Loucy (cell line): Measurements from ENCODE around the gene FDXR.

Experiments
- H2AFZ ChIP-seq: fragments of 200-600 bp; sonication (generic); 2 replicates; pipeline ENCODE4 v1.6.0; 2016; ENCODE audit warnings: antibody characterized with exemption, mild to moderate bottlenecking, low read length, moderate library complexity
- H3F3A ChIP-seq: fragments of 200-600 bp; 2 replicates; pipeline ENCODE4 v1.6.0; 2016; ENCODE audit warnings: antibody characterized with exemption, low read depth, mild to moderate bottlenecking
- H3K27me3 ChIP-seq: fragments of 200-600 bp; sonication (generic); 2 replicates; pipeline ENCODE4 v1.6.1; 2014; ENCODE audit warnings: low read length, mild to moderate bottlenecking; ENCODE audit not compliant: insufficient read depth, poor library complexity, severe bottlenecking
- H3K36me3 ChIP-seq: fragments of 200-600 bp; sonication (generic); 2 replicates; pipeline ENCODE4 v1.6.1; 2016; ENCODE audit warnings: low read length; ENCODE audit not compliant: insufficient read depth
- H3K4me1 ChIP-seq: fragments of 200-600 bp; sonication (generic); 2 replicates; pipeline ENCODE4 v1.5.1; 2014; ENCODE audit warnings: low read length, mild to moderate bottlenecking; ENCODE audit not compliant: insufficient read depth, poor library complexity, severe bottlenecking
- H3K4me2 ChIP-seq: fragments of 200-600 bp; sonication (generic); 2 replicates; pipeline ENCODE4 v1.6.0; 2014; ENCODE audit warnings: antibody characterized with exemption, low read length, low read depth, mild to moderate bottlenecking; ENCODE audit not compliant: poor library complexity, severe bottlenecking
- H3K4me3 ChIP-seq: fragments of 200-600 bp; sonication (generic); 2 replicates; pipeline ENCODE4 v1.5.1; 2014; ENCODE audit warnings: low read length, mild to moderate bottlenecking, mixed read lengths; ENCODE audit not compliant: poor library complexity, severe bottlenecking
- H3K79me2 ChIP-seq: fragments of 200-600 bp; sonication (generic); 2 replicates; pipeline ENCODE4 v1.6.1; 2014; ENCODE audit warnings: low read length; ENCODE audit not compliant: insufficient read depth
- H3K9ac ChIP-seq: fragments of 200-600 bp; sonication (generic); 2 replicates; pipeline ENCODE4 v1.6.0; 2014; ENCODE audit warnings: mild to moderate bottlenecking, low read depth, low read length, moderate library complexity; ENCODE audit not compliant: poor library complexity, severe bottlenecking
- H3K9me2 ChIP-seq: fragments of 200-600 bp; sonication (generic); replicated peaks from 2 replicates; pipeline ENCODE4 v1.6.1; 2016; ENCODE audit warnings: low read depth, low read length, mixed read lengths
- H3K9me3 ChIP-seq: fragments of 200-600 bp; sonication (generic); 2 replicates; pipeline ENCODE4 v1.6.1; 2014; ENCODE audit warnings: mild to moderate bottlenecking, antibody characterized with exemption, low read length, low read depth; ENCODE audit not compliant: insufficient read depth
- H4K20me1 ChIP-seq: fragments of 200-600 bp; sonication (generic); 2 replicates; pipeline ENCODE4 v1.6.0; 2014; ENCODE audit warnings: antibody characterized with exemption, low read length, mild to moderate bottlenecking; ENCODE audit not compliant: insufficient read depth, poor library complexity, severe bottlenecking
- CTCF ChIP-seq: fragments of 200-600 bp; sonication (generic); conservative IDR thresholded peaks from 2 replicates; pipeline ENCODE4 v1.5.1; 2014; ENCODE audit warnings: mild to moderate bottlenecking, antibody characterized with exemption, low read length
- EZH2phosphoT487 ChIP-seq: fragments of 200-600 bp; IDR thresholded peaks from 2 replicates; pipeline ENCODE4 v1.6.1; 2018; ENCODE audit warnings: antibody characterized with exemption, mild to moderate bottlenecking, moderate library complexity, borderline replicate concordance

The FDXR gene

GRCh38 chr17:74832421-74832820 is 40.4 kb downstream of the FDXR start:
- Histone ChIP-seq H3F3A (no peaks in the 10 kb centered on the region), H4K20me1 (no peaks in the 10 kb centered on the region), H3K9me2 (no peaks in the 10 kb centered on the region), H3K4me1 (no peaks in the 10 kb centered on the region), H3K9me3 (no peaks in the 10 kb centered on the region), H3K36me3 (peaks cover 8% of the 10 kb centered on the region; the same call in 1 of the 2 replicates), H3K79me2 (no peaks in the 10 kb centered on the region), H3K27me3 (no peaks in the 10 kb centered on the region), H2AFZ (no peak overlapping the region), H3K4me3 (no peak overlapping the region), H3K4me2 (no peak overlapping the region), H3K9ac (no peak overlapping the region)
- TF ChIP-seq CTCF (no peak), EZH2phosphoT487 (no peak)

- Histone ChIP-seq H3K27me3 (no peaks in the 10 kb centered on the region), H3K9me3 (no peaks in the 10 kb centered on the region), H3K4me1 (no peaks in the 10 kb centered on the region), H3K4me2 (no peak overlapping the region), H3K4me3 (no peak overlapping the region), H3K9ac (no peak overlapping the region), H2AFZ (no peak overlapping the region), H3F3A (no peaks in the 10 kb centered on the region), H3K79me2 (no peaks in the 10 kb centered on the region), H4K20me1 (no peaks in the 10 kb centered on the region), H3K9me2 (no peaks in the 10 kb centered on the region), H3K36me3 (peaks cover 3% of the 10 kb centered on the region; the same call in 1 of the 2 replicates)
- TF ChIP-seq CTCF (no peak), EZH2phosphoT487 (no peak)
These were observed 41.2 kb downstream of the FDXR start for GRCh38 chr17:74831444-74832146.

GRCh38 chr17:74830861-74831260 is 41.9 kb downstream of the FDXR start:
- H3K36me3 ChIP-seq, result no peaks in the 10 kb centered on the region; the same call in 1 of the 2 replicates
- H3K4me3 ChIP-seq, result no peak overlapping the region
- H3F3A ChIP-seq, result no peaks in the 10 kb centered on the region
- no peaks in the 10 kb centered on the region for H3K9me2 ChIP-seq
- no peaks in the 10 kb centered on the region for H3K4me1 ChIP-seq
- no peaks in the 10 kb centered on the region for H4K20me1 ChIP-seq
- H3K9ac ChIP-seq, result no peak overlapping the region
- TF ChIP-seq EZH2phosphoT487, result no peak
- no peak for TF ChIP-seq CTCF
- no peaks in the 10 kb centered on the region for H3K79me2 ChIP-seq
- no peaks in the 10 kb centered on the region for H3K27me3 ChIP-seq
- H2AFZ ChIP-seq, result no peak overlapping the region
- no peaks in the 10 kb centered on the region for H3K9me3 ChIP-seq
- no peak overlapping the region for H3K4me2 ChIP-seq
